HL-60/S4 (cell line): Measurements from ENCODE around the gene PLSCR4.

Source experiments
- in situ Hi-C: fragments of 300-500 bp; cut with MboI; formaldehyde crosslinking; loops from 2 replicates; pipeline ENCODE4 v1.14.3; 2022; ENCODE audit warnings: low sequenced_read_pairs

PLSCR4 gene

GRCh38 chr3:146164071-146164470, 86.8 kb downstream of the PLSCR4 start:
- in situ Hi-C loops = no loop called here

GRCh38 chr3:146163584-146163983, 87.3 kb downstream of the PLSCR4 start:
- in situ Hi-C loops = no loop called here

GRCh38 chr3:146162561-146162960, 88.3 kb downstream of the PLSCR4 start:
- in situ Hi-C loops = no loop called here

- in situ Hi-C loops = no loop called here
These were observed 89.3 kb downstream of the PLSCR4 start for GRCh38 chr3:146161663-146162002.

- in situ Hi-C loops = no loop called here
These were observed 89.8 kb downstream of the PLSCR4 start, which contains the start of gene PLOD2 for GRCh38 chr3:146160964-146161662. TSS of gene PLOD2 (minus strand) at chr3:146161184. CDS start at chr3:146160989, 195 bp downstream.

GRCh38 chr3:146160321-146160963, 90.5 kb downstream of the PLSCR4 start:
- in situ Hi-C loops = no loop called here

- in situ Hi-C loops = no loop called here
These were observed 91.1 kb downstream of the PLSCR4 start for GRCh38 chr3:146159616-146160320.

GRCh38 chr3:146159037-146159436, 91.9 kb downstream of the PLSCR4 start:
- in situ Hi-C loops = no loop called here

GRCh38 chr3:146157325-146158060, 93.4 kb downstream of the PLSCR4 start:
- in situ Hi-C loops = no loop called here

GRCh38 chr3:146156666-146157314, 94.1 kb downstream of the PLSCR4 start:
- in situ Hi-C loops = no loop called here

- in situ Hi-C loops = no loop called here
These were observed 94.8 kb downstream of the PLSCR4 start for GRCh38 chr3:146156095-146156494.

GRCh38 chr3:146154995-146155394, 95.9 kb downstream of the PLSCR4 start:
- in situ Hi-C loops = no loop called here

- in situ Hi-C loops = no loop called here
These were observed 96.6 kb downstream of the PLSCR4 start for GRCh38 chr3:146154316-146154715.

GRCh38 chr3:146153429-146153828, 97.5 kb downstream of the PLSCR4 start:
- in situ Hi-C loops = no loop called here

- in situ Hi-C loops = no loop called here
These were observed 98.1 kb downstream of the PLSCR4 start for GRCh38 chr3:146152834-146153233.

GRCh38 chr3:146148468-146148931, 102.4 kb downstream of the PLSCR4 start:
- in situ Hi-C loops = no loop called here

GRCh38 chr3:146145642-146146041, 105.3 kb downstream of the PLSCR4 start:
- in situ Hi-C loops = no loop called here

- in situ Hi-C loops = no loop called here
These were observed 108.1 kb downstream of the PLSCR4 start for GRCh38 chr3:146142757-146143156.
